ENCODE data around the gene TRIM44.
A peak's percentile ranks its signal among the peaks of the same experiment; 100 is the strongest.
"Not testable (repeated sequence)": the region's sequence is repeated elsewhere in the genome, so short reads cannot be mapped to it uniquely, and the experiment has no call there.

TRIM44 gene

GRCh38 chr11:35712533-35712932, 50.0 kb downstream of the TRIM44 start:
- H3K4me3 ChIP-seq (ENCODE audit: low read depth, low read length) = no peak overlapping the region
- TF ChIP-seq, protein P1, sequence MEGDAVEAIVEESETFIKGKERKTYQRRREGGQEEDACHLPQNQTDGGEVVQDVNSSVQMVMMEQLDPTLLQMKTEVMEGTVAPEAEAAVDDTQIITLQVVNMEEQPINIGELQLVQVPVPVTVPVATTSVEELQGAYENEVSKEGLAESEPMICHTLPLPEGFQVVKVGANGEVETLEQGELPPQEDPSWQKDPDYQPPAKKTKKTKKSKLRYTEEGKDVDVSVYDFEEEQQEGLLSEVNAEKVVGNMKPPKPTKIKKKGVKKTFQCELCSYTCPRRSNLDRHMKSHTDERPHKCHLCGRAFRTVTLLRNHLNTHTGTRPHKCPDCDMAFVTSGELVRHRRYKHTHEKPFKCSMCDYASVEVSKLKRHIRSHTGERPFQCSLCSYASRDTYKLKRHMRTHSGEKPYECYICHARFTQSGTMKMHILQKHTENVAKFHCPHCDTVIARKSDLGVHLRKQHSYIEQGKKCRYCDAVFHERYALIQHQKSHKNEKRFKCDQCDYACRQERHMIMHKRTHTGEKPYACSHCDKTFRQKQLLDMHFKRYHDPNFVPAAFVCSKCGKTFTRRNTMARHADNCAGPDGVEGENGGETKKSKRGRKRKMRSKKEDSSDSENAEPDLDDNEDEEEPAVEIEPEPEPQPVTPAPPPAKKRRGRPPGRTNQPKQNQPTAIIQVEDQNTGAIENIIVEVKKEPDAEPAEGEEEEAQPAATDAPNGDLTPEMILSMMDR (IDR thresholded peaks at IDR 0.05; ENCODE audit: low read depth, low read length, missing control alignments) = no peak
- no peak for DNase-seq (ENCODE audit: low read depth)

DNA sequence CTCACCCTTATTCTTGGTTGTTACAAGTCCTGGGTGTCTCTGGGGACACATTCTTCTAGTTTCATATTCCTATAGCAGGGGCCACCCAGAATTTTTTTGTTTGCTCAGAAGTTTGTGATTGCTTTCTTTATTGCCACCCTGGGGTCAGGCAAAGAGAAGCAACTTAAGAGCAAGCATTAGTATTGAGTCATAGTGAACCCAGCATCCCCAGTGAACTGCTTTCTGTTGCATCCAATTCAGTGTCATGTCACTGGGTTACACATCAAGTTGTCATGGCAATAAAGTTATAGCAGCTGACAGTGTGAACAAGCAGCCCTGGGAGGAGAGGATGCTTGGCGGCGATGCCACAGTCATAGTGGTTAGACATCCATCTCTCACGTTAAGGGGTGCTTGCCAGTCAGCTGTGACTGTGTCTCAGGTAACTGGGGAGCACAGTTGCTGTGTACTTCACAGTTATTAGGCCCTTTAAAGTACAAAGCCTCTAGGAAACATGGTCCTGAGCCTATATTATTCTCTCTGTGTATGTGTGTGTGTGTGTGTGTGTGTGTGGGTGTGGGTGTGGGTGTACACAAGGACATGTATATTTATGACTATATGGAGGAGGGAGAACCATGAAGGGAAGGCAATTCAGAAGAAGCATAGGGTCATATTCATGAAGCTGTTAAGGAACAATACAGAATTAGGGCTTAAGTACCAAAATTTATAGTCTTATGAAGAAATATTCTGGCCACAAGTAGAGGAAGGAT, 52.5 kb downstream of the TRIM44 start:
- TF ChIP-seq, protein P1 (IDR thresholded peaks at IDR 0.05; ENCODE audit: low read depth, low read length, missing control alignments) = no peak
- peak; percentile 41 for DNase-seq (ENCODE audit: low read depth)
- H3K4me3 ChIP-seq (ENCODE audit: low read depth, low read length) = no peak overlapping the region

DNA sequence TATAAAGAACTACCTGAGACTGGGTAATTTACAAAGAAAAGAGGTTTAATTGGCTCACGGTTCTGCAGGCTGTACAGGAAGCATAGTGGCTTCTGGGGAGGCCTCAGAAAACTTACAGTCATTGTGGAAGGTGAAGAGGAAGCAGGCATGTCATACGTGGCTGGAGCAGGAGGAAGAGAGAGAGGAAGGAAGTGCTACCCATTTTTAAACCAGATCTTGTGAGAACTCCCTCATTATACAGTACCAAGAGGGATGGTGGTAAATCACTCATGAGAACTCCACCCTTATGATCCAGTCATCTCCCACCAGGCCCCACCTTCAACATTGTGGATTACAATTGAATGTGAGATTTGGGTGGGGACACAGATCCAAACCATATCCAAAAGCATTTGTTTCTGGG, 53.1 kb downstream of the TRIM44 start:
- not testable (repeated sequence) for H3K4me3 ChIP-seq (ENCODE audit: low read depth, low read length)
- peak; percentile 21 for DNase-seq (ENCODE audit: low read depth)

GRCh38 chr11:35717043-35717442, 54.5 kb downstream of the TRIM44 start:
- TF ChIP-seq, protein P1 (IDR thresholded peaks at IDR 0.05; ENCODE audit: low read depth, low read length, missing control alignments) = peak; percentile 22
- no peak for DNase-seq (ENCODE audit: low read depth)
- no peak overlapping the region for H3K4me3 ChIP-seq (ENCODE audit: low read depth, low read length)

GRCh38 chr11:35717520-35717919, 54.9 kb downstream of the TRIM44 start:
- DNase-seq (ENCODE audit: low read depth) = no peak
- no peak overlapping the region for H3K4me3 ChIP-seq (ENCODE audit: low read depth, low read length)
- TF ChIP-seq, protein P1 (IDR thresholded peaks at IDR 0.05; ENCODE audit: low read depth, low read length, missing control alignments) = no peak

GRCh38 chr11:35721651-35722282, 59.2 kb downstream of the TRIM44 start:
- H3K4me3 ChIP-seq (ENCODE audit: low read depth, low read length) = no peak overlapping the region
- no peak for DNase-seq (ENCODE audit: low read depth)

GRCh38 chr11:35722641-35723040, 60.1 kb downstream of the TRIM44 start:
- TF ChIP-seq, protein P1 (IDR thresholded peaks at IDR 0.05; ENCODE audit: low read depth, low read length, missing control alignments) = no peak
- H3K4me3 ChIP-seq (ENCODE audit: low read depth, low read length) = no peak overlapping the region
- DNase-seq (ENCODE audit: low read depth) = no peak

More at GRCh38 chr11:35721651-35722282, 59.2 kb downstream of the TRIM44 start:
- TF ChIP-seq, protein P1 (IDR thresholded peaks at IDR 0.05; ENCODE audit: low read depth, low read length, missing control alignments) = no peak

Measured in GM12864 (cell line).